NCI-H2227 (cell line): ENCODE results near the gene RPE.

Experiments
- DNase-seq: peaks from one replicate; lab custom pipeline; 2025; ENCODE audit not compliant: unreplicated experiment; lab: John Stamatoyannopoulos, UW

Gene RPE

DNA sequence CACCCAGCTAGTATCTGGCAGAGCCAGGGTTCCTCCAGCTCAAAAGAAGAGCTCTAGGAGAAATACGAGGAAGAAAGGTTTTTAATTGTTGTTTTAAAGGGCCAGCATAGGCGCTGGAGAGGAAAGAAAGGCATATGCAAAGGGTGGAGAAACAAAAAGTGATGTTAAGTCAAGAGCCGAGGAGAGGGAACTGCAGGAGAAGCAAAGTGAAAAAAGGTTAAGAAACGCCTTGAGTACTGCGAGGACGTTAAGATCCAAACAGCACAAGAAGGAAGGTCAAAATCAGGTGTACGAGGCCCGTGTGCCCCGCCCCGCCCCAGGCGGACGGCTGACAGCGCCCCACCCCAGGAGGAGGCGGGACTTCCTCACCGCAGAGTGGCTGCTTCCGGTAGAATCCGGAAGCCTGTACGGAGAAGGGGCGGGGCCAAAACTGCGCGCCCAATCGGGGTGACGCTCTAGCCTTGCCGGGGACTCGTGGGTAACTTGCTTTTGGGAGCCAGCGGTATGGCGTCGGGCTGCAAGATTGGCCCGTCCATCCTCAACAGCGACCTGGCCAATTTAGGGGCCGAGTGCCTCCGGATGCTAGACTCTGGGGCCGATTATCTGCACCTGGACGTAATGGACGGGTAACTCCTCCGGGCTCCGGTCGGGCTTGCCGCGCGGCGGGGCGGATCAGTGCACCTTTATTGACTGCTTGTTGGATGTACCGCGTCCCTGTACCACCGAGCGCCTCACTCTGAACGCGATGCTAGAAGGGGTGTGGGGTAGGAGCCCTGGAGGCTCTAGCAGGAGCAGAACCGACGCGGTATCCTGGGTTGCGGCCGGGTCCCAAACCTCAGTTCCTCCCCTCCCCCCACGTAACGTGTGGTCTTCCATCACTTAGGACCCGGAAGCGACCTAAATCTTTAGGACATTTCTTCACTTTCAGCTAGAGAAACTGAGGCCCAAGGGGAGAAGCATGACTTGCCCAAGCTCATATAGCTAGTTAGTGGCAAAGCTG, at the start of gene RPE:
Gene RPE (plus strand): TSS at position 481 of the 1,000 bp plus-strand sequence. CDS start 24 bp downstream, at position 505.
- peak; percentile 99 for DNase-seq

DNA sequence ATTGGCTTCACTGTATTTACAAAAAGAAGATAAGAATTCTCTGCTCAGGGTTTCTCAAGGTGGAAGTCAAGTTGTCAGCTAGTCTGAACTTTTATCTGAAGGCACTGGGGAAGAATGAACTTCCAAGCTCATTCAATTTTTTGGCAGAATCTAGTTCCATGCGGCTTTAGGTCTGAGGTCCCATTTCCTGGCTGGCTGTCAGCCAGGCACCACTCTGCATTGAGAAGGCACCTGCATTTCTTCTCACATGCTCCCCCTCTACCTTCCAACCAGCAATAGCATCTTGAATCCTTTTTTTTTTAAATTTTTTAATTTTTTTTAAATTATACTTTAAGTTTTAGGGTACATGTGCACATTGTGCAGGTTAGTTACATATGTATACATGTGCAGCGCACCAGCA, 46.2 kb upstream of the RPE start:
- DNase-seq = no peak

DNA sequence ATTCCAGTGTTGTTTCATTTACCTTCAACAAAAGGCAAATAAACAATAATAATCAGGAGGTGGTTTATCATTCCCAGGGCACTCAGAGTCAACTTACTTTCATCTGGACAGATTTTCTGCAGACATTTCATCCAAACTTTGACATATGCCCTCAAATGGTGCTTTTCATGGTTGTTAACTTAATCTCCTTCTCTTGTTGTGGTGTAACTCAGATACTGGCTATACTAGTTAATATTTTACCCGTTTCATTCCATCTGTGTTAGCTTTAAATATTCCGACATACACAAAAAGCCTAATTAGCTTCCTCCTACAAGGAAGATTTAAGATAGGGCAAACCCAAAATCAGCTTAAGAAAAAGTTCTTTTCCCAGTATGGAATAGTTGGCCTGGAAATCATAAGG, 44.4 kb upstream of the RPE start:
- DNase-seq = no peak

DNA sequence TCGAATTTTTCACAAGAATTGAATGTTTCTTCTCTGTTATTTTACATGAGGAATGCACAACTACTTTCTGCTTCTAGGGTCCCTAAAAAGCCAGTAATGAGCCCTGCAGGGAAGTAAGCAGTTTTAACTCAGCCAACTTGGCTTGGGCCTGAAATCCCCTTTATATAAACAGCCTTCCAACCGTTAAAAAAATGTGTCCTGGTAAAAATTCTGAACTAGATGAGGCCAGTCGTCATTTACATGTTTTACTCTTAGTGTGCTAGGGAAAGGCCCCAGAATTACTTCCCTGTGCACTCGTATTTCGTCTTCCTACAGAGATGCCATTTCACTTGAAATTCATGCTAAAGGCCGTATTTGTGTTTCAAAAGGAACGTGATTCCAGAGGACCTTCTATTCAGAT, 42.4 kb upstream of the RPE start:
- peak; percentile 23 for DNase-seq

DNA sequence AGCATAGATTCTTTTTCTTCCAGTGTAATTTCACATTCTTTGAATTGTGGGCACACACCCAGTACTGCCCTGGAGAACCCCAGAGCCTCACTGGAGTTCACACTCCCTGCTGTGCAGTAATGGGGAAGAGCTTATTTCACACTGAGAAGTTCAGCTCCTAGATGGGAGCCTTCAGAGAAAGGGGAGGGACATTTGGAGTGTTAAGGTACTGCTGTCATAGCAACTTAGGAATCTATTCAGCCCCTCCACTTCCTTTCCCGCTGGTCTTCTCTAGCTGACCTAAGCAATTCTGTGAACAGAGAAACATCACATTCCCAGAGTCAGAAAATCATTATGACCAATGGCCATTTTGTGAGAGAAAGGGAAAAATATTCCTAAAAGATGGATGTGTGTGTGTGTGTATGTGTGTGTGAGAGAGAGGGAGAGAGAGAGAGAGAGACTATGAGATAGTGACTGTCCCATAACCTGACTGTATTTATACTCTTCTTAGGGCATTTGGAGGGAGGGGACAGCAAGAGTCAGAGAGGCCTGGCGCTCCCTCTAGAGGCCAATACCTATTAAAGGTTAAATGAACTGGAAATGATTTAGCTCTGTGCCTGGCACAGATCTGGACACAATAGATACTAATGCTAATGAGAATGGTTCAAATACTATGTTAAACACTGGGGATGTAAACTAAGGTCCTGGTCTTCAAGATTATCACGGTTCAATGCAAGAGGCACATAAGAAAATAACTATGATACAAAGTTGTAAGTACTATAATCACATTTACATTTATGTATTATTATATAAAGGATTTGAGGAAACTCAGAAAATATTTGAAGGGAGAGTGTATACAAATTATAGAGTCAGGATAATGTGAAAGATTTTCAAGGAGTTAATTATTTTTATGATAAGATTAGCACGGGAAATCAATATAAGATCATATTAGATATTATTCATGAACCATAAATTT, 41.5 kb upstream of the RPE start:
- peak; percentile 87 for DNase-seq

DNA sequence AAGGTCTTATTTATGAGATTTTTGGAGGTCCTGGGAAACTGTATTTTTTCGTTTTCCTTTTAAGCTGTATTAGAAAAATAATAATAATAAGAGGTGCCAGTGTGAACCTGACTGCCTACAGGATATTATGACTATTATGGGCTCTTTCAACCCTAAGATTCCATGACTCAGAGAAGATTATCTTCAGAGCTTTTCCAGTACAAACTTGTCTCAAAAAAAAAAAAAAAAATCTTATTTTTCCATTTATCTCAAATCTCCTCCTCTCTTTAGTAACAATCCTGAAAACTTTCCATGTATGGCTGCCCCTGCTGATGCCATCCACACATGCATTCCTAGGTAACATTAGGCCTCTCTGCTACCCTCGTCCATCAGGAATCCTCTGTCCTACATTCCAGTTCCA, 36.7 kb upstream of the RPE start:
- DNase-seq = no peak

DNA sequence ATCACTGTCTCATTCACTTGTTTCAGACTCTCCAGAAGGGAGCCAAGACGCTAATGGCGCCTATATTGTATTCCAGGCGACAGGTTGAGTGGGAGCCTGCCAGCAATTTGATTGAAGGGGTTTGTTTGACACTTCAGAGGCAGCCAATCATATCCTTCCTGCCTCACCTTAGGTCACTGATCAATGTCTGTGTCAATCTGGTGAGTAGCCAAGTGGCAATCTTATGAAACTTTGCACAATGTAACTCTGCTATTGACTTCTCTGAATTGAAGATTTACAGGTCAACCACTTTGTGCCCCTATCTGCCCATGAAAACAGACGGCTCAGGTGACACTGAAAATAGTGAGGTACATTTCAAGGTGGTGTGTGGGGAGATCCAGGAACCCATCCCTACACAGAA, 32.7 kb upstream of the RPE start:
- no peak for DNase-seq

DNA sequence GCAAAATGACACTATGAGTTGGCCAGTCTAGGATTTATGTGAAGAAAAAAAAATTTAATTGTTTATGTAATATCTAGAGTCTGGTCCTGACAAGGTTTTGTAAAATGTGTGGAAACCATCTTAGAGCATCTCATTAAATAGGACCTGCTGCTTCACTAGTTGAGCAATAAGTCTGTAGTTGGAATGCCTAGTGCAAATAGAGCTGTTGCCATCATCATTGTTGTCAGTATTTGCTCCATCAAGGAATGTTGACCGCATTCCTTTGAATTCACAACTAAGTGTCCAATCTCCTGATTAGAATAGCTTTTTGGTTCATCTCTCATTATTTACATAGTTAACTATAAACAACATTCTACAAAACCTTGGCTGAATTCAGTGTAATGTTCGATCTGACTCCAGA, 32.2 kb upstream of the RPE start:
- DNase-seq = no peak

DNA sequence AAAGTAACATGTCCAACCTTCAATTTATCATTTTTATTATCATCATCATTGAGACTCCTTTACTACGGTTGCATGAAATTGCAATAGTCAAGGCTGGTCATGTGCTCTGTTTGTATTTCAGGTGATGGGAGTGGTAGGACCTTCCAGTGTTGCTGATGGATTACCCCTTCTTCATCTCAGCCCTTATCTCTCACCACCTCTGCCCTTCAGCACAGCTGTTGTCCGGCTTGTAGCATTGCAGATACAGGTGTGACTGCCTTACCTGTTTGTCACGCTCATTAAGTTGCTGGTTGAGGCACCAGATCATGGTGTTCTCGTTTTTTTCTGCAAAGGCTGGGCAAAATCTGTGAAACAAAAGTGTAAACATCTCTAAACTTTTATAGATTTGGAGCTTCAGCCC, 31.7 kb upstream of the RPE start:
- no peak for DNase-seq

DNA sequence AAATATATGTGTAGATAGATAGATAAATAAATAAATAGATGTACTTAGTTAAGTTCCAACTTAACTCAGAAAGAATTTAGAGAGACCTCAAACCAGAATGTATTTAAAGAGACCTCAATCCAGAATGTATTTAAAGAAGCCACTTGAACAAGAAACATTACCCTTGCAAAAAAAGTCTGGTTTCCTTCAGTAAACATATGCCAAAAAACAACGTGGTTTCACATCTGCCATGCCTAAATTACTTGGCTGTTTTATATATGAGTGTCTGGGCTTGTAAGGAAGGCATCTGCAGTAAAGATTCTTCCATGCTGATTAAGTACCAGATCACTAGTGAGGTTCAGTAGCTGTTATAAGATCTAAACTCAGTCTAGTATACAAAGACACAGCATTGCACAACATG, 29.1 kb upstream of the RPE start:
- DNase-seq = no peak

DNA sequence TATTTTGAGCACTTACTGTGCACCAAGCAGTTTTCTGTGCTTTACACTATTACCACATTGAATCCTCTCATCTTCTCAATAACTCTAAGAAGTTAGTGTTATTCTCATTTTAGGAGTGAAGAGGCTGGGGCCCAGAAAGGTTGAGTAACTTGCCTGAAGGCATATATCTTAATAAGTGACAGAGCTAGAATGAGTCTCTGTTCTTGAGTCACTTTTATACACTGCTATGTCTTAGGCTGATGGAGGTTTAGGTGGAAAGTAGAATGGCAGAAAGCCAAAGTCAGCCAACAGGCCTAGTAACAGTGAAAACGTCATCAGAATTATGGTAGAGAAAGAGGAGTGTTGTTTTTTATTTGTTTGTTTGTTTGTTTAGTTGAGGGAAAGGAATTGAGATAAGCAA, 27.9 kb upstream of the RPE start:
- DNase-seq = no peak

DNA sequence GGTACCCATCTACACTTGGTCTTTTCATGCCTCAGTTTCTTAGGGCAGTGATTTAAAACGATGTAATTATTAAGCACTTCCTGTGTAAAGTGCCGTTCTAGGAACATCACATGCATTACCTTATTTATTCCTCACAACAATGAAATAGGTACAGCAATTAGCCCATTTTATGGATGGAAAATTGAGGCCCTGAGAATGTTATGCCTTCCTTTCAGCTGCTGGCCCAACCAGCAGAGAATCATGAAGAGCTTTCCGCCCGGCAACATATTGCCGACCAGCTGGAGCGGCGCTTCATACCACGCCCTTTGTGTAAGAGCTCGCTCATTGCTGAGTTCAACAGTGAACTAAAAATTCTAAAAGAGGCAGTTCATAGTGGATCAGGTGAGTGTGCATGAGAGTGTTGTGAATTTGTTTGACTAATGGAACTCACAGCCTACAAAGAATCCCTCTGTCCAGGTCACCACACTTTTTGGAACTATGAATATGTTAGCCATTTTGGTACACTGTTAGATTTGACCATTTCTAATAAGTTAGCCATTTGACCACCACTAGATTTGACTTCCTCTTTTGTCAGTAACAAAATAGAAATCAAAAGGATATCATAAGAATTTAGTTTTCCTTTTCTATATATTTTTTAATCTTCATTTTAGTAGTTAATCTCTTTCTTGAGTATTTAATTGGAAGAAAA, 25.6 kb upstream of the RPE start:
- no peak for DNase-seq

DNA sequence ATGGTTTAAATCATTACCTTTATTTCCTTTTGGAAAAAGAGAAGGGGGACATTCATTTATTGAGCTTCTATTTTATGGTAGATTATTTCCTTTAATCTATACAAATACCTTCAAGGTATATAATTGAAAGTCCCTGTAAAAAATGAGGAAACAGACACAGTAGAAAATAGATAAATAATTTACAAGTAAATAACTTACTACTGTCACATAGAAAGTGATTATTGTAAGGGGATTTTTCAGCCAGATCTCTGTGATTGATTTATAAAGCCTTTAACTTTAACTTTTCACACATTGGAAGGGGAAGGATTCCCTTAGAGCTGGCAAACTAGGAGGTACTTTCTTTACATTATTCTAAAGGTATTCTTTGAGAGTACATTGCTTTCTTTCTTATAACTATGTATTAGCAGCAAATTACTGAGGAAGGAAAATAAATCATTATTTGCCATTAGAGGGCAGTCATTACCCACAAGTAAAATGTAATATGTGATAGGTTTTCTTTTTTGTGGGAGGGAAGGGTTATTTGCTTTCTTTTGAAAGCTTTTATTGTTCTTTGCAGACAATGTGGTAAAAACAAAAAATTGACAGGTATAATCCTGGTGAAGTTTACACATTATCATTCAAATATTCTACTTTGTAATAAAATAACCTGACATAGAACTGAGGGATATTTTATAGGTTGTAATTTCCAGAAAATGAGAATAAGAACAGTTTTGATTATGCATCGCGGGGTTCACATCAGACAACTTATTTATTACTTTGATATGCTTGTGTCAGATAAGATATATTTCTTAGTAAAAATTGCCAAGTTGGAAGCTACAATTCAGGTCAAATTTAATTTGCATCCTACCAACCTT, 24.8 kb upstream of the RPE start:
- DNase-seq = peak; percentile 42

DNA sequence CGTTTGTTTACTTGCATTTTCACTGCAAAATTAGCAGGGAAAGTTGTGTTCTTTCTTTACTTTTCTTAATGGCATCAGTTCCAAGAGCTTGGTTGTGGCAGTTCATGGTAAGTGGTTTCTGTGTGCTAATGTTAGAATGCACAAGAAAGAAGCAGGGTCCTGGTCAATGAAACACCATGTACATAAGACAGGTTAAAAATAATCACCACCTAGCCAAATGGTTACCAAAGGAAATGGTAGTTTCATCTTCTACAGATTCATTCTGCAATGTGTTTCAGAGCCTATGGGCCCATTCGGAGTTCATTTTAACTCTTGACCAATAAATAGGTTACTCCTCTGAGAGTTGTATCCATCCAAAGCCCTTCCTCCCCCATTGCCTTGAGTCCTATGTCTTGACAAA, 18.1 kb upstream of the RPE start:
- DNase-seq = no peak

DNA sequence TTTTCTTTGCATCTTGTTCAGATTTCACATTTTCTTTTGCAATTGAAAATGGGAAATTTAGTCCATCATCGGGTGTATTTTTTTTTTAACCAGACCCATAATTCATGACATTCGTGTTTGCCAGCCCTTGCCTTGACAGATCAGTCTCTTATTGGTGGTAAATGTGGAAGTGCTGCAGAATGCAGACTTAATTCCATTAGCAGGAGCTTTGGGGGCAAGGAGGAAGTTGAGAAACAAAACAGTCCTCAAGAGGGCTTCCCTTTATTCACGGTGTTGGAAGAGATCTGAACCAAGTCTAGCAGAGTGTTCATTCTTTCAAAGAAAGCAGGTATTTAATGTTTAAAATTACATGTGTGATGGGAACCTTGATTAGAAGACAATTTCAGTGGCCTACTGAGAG, 16.6 kb upstream of the RPE start:
- no peak for DNase-seq

DNA sequence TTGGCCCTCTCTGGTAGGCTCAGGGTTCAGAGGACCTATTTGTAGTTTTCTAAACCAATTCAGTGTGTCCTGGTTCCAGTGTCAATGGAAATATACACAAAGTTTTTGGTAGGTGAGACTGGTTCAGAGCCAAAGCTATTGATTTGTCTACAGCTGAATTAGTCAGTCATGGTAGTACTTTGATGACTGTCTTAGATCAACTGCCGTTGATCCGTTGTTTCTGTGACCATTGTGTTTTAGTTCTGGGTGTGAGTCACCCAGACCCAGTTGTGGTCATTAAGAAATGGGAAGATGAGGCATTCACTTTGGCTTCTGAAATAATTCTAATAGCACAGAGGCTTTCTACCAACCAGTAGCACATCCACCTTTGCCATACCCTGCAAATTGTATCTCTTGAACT, 16.0 kb upstream of the RPE start:
- DNase-seq = no peak

DNA sequence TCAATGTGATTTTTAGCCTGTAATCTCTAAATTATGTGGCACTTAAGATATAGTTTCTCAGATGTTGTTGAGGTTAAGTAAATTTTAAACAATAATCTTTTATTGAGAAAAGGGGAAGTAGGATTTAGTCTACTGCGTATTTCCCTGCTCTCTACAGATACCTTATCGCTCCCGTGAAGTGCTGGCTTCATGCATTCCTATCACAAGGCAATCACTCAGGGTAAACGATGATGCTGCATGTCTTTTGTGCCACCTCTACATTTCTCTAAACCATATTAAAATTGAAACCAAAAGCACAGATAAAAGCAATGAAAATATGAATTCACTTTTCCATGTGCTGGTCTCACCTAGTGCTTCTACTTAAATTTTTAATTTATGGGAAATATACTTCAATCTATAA, 14.4 kb upstream of the RPE start:
- no peak for DNase-seq

DNA sequence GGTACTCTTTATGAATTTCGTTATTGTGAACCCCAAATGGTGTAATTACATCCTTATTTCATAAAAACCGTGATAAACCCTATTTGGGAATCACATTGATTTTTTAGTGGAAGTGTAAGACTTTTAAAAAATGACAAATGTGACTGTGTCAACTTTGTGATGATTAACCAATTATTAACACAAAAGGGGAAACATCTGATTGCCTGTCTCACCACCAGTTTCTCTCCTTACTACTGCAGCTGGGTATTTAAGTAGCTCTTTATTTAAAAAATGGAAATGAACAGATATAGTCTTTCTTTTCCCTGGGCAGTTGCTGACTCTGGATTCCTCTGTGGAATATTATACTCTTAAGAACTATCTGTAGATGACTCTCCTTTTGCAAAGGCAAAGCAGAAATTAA, 11.6 kb upstream of the RPE start:
- no peak for DNase-seq

DNA sequence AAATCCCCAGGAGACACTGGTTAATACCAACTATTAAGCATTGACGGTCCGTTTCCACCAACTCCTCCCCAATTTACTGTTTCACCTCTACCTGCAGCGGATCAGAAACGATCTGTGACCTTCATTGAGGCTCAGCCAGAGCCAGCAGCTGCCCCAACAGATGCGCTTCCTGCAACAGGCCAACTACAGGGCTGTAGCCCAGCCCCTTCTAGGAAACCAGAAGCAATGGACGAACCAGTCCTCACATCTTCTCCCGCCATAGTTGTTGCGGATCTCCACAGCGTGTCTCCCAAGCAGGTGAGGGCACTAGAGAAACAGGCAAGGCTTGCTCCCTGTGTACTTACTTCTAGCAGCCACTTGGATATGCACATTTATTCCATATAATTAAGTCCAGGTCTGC, 8.5 kb upstream of the RPE start:
- DNase-seq = no peak

DNA sequence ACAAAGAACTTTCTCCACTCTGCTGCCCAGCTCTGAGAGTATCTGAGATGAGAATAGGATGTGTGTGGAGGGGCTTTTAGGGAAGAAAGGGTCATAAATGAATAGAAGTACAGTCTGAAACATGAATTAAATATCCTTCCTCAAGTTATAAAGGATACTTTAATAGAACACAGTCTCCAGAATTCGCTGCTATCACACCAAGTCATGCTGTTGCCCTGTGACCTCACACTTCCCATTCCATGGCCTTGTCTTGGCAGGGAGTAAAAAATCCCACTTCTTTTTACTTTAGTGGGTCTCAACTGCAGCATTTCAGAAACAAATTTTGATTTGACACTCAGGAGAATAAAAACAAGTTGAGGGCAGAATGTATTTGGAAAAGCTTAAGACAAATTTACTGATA, 3.8 kb upstream of the RPE start:
- DNase-seq = no peak
